Nephron progenitor cell (in vitro differentiated cells): ENCODE measurements around the gene RPL15.
"Not testable (repeated sequence)": the region's sequence is repeated elsewhere in the genome, so short reads cannot be mapped to it uniquely, and the experiment has no call there.

Experiments used
- DNase-seq: peaks from one replicate; pipeline ENCODE4 v3.0.0; 2021
- H3K27ac Mint-ChIP-seq: 2 replicates; pipeline ENCODE4 v1.8.0; 2021; ENCODE audit warnings: mild to moderate bottlenecking, moderate library complexity, mixed read lengths
- H3K27me3 Mint-ChIP-seq: 2 replicates; pipeline ENCODE4 v1.8.0; 2021; ENCODE audit warnings: mild to moderate bottlenecking, low read depth, mixed read lengths; ENCODE audit not compliant: poor library complexity
- H3K36me3 Mint-ChIP-seq: 2 replicates; pipeline ENCODE4 v1.8.0; 2021; ENCODE audit warnings: low read depth, mixed read lengths
- H3K4me1 Mint-ChIP-seq: 2 replicates; pipeline ENCODE4 v1.8.0; 2021; ENCODE audit warnings: mixed read lengths
- H3K4me3 Mint-ChIP-seq: 2 replicates; pipeline ENCODE4 v1.8.0; 2021; ENCODE audit warnings: mild to moderate bottlenecking, moderate library complexity, mixed read lengths
- H3K9me3 Mint-ChIP-seq: 2 replicates; pipeline ENCODE4 v1.8.0; 2021; ENCODE audit warnings: mild to moderate bottlenecking, moderate library complexity, mixed read lengths
- TF ChIP-seq, protein P1 (sequence below): fragments of 200-600 bp; sonication (generic); IDR thresholded peaks from 2 replicates; pipeline ENCODE4 v1.5.0; 2021; ENCODE audit warnings: antibody characterized with exemption

RPL15 gene

DNA sequence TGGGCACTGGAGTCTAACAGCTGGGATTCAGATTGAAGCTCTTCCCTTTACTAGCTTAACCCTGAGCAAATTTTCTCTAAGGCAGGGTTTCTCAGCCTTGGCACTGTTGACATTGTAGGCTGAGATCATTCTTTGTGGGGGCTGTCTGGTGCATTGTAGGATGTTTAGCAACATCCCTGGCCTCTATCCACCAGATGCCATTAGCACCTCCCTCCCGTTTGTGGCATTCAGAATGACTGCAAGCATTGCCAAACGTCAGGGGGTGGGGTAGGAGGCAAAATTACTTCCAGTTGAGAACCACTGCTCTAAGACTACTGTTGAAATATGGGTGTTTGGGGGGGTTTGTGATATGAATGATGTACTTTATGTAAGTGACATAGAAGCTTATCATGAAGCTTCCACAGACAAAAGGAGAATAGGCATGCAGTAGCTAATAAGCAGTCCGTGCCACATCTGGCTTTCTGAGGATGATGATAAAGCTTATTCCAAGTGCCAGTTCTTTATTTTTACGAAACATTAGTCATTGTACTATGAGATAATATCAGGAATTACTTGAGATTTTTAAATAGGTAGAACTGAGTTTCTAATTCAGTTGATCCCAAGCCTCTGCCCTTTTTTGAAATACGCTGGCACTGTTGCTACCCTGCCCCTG is 39.5 kb upstream of the RPL15 start:
- Mint-ChIP-seq H3K36me3 (peaks cover 84% of the 10 kb centered on the region), H3K4me3 (no peak overlapping the region), H3K27me3 (no peaks in the 10 kb centered on the region), H3K27ac (peak overlapping the region; percentile 75), H3K4me1 (peaks cover 58% of the 10 kb centered on the region), H3K9me3 (peaks cover 54% of the 10 kb centered on the region)
- no peak for DNase-seq
- TF ChIP-seq, protein P1, sequence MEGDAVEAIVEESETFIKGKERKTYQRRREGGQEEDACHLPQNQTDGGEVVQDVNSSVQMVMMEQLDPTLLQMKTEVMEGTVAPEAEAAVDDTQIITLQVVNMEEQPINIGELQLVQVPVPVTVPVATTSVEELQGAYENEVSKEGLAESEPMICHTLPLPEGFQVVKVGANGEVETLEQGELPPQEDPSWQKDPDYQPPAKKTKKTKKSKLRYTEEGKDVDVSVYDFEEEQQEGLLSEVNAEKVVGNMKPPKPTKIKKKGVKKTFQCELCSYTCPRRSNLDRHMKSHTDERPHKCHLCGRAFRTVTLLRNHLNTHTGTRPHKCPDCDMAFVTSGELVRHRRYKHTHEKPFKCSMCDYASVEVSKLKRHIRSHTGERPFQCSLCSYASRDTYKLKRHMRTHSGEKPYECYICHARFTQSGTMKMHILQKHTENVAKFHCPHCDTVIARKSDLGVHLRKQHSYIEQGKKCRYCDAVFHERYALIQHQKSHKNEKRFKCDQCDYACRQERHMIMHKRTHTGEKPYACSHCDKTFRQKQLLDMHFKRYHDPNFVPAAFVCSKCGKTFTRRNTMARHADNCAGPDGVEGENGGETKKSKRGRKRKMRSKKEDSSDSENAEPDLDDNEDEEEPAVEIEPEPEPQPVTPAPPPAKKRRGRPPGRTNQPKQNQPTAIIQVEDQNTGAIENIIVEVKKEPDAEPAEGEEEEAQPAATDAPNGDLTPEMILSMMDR = no peak

DNA sequence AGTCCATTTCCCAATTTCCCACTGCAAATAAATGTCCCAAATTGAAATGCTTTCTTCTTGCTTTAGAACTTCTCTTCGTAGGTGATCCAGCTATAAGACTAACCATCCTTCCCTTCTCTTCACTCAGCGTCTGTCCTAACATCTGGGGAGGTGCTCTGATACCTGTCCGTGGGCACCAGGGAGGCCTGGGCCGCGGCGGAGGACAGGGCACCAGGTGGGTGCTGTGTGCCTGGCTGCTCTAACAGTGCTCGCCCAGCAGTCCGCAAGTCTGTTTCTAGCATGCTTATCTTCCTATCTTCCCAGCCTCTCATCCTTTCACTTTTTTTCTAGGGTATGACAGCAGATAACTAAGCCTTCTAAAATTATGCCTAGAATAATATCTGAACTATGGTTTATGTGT is 37.4 kb upstream of the RPL15 start:
- peak overlapping the region; percentile 67 for H3K27ac Mint-ChIP-seq
- DNase-seq = no peak
- peaks cover 50% of the 10 kb centered on the region for H3K4me1 Mint-ChIP-seq
- no peak overlapping the region for H3K4me3 Mint-ChIP-seq
- TF ChIP-seq, protein P1 = no peak
- peaks cover 83% of the 10 kb centered on the region for H3K36me3 Mint-ChIP-seq
- H3K9me3 Mint-ChIP-seq = peaks cover 53% of the 10 kb centered on the region
- H3K27me3 Mint-ChIP-seq = no peaks in the 10 kb centered on the region

DNA sequence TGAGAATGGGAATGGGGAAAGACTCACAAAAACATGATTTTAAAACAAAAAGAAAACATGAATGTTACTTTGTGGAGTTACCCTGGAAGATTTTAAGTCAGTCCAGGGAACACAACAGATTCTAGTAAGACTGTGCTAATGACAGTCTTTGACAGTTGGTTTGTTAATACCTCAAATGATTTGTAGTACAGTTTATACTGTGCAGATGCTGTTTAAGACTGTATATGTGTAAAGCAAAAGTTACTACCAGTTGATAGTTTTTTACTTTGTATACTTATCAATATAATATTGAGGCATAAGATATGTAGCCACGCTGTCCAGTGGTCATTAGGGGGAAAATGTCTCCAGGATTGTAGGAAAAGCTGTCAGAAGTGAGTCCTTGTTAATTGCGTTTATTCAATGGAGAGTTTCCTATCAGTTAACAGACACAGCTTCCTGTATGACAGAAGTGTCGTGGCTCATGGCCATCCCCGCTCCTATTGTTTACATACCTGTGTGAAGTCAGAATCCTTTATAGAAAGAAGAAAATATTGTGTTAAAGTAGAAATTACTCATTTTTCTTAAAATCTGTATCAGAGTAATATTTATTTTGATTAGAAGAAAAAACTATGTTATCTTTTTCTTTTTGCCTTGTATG is 36.1 kb upstream of the RPL15 start:
- H3K27me3 Mint-ChIP-seq = no peaks in the 10 kb centered on the region
- peaks cover 72% of the 10 kb centered on the region for H3K36me3 Mint-ChIP-seq
- no peak overlapping the region for H3K4me3 Mint-ChIP-seq
- DNase-seq = no peak
- TF ChIP-seq, protein P1 = no peak
- peaks cover 41% of the 10 kb centered on the region for H3K4me1 Mint-ChIP-seq
- peaks cover 53% of the 10 kb centered on the region for H3K9me3 Mint-ChIP-seq
- peak overlapping the region; percentile 98 for H3K27ac Mint-ChIP-seq

DNA sequence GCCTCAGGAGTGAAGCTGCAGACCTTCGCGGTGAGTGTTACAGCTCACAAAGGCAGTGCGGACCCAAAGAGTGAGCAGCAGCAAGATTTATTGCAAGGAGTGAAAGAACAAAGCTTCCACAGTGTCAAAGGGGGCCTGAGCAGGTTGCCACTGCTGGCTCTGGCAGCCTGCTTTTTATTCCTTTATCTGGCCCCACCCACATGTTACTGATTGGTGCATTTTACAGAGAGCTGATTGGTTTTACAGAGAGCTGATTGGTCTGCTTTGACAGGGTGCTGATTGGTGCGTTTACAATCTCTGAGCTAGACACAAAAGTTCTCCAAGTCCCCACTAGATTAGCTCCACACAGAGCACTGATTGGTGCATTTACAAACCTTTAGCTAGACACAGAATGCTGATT is 34.9 kb upstream of the RPL15 start:
- not testable (repeated sequence) for DNase-seq, H3K27me3 Mint-ChIP-seq
- Mint-ChIP-seq H3K36me3 (peaks cover 67% of the 10 kb centered on the region), H3K4me1 (peaks cover 35% of the 10 kb centered on the region), H3K27ac (peak overlapping the region; percentile 98), H3K9me3 (peaks cover 44% of the 10 kb centered on the region), H3K4me3 (peak overlapping the region; percentile 49)

DNA sequence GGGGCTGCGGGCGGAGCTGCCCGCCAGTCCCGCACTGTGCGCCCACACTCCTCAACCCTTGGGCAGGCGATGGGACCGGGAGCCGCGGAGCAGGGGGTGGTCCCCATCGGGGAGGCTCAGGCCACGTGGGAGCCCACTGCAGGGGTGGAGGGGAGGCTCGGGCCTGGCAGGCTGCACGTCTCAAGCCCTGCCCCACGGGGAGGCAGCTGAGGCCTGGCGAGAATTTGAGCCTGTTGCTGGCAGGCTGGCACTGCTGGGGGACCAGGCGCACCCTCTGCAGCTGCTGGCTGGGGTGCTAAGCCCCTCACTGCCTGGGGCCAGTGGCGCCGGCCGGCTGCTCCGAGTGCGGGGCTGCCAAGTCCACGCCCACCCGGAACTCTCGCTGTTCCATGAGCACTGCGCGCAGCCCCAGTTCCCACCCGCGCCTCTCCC is 34.4 kb upstream of the RPL15 start:
- DNase-seq = no peak
- H3K27me3 Mint-ChIP-seq = no peaks in the 10 kb centered on the region
- peaks cover 62% of the 10 kb centered on the region for H3K36me3 Mint-ChIP-seq
- H3K4me3 Mint-ChIP-seq = no peak overlapping the region
- H3K27ac Mint-ChIP-seq = no peak overlapping the region
- H3K4me1 Mint-ChIP-seq = peaks cover 30% of the 10 kb centered on the region
- TF ChIP-seq, protein P1 = no peak
- peaks cover 39% of the 10 kb centered on the region for H3K9me3 Mint-ChIP-seq

DNA sequence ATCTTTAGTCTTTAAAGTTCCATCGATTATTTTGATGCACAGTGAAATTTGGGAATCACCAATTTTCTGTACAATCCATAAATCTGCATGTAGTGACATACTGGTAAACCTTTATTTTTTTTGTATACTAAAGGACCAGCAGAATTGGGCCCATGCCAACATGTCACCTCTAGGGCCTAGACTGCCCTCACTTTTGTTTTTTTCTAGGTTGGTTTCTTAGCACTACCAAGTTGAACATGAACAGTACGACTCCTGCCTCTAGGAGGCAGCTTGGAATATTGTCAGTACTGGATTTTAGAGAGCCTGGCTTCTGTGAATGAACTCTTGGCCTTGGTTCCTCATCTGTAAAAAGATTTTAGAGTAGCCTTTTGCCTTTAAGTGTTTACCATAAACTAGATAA is 32.5 kb upstream of the RPL15 start:
- H3K9me3 Mint-ChIP-seq = peaks cover 20% of the 10 kb centered on the region
- H3K36me3 Mint-ChIP-seq = peaks cover 42% of the 10 kb centered on the region
- no peak for DNase-seq
- TF ChIP-seq, protein P1 = no peak
- H3K4me1 Mint-ChIP-seq = peaks cover 26% of the 10 kb centered on the region
- no peak overlapping the region for H3K27ac Mint-ChIP-seq
- H3K4me3 Mint-ChIP-seq = no peak overlapping the region
- H3K27me3 Mint-ChIP-seq = no peaks in the 10 kb centered on the region
